Nephron (organoid): ENCODE results near the gene SLC35F6.
"Not testable (repeated sequence)": the region's sequence is repeated elsewhere in the genome, so short reads cannot be mapped to it uniquely, and the experiment has no call there.

Source experiments
- H3K27ac Mint-ChIP-seq, 3 experiments: 2 replicates each; pipeline ENCODE4 v1.8.0; 2020; ENCODE audit warnings: mixed read lengths in 3 of 3, mild to moderate bottlenecking in 2 of 3, moderate library complexity in 1 of 3
- H3K27me3 Mint-ChIP-seq: 2 replicates; pipeline ENCODE4 v1.8.0; 2021; ENCODE audit warnings: low read depth, mild to moderate bottlenecking, moderate library complexity, mixed read lengths
- H3K36me3 Mint-ChIP-seq: 2 replicates; pipeline ENCODE4 v1.8.0; 2020; ENCODE audit warnings: low read depth, mixed read lengths
- H3K4me1 Mint-ChIP-seq: 2 replicates; pipeline ENCODE4 v1.8.0; 2020; ENCODE audit warnings: mixed read lengths
- H3K4me3 Mint-ChIP-seq, 3 experiments: 2 replicates each; pipeline ENCODE4 v1.8.0; 2020; ENCODE audit warnings: mild to moderate bottlenecking in 3 of 3, mixed read lengths in 3 of 3, moderate library complexity in 2 of 3
- H3K9me3 Mint-ChIP-seq: 2 replicates; pipeline ENCODE4 v1.8.0; 2020; ENCODE audit warnings: mixed read lengths
- CTCF ChIP-seq, 3 experiments: fragments of 200-600 bp; sonication (generic); IDR thresholded peaks; one replicate each; pipeline ENCODE4 v1.5.0; 2021; ENCODE audit warnings: antibody characterized with exemption in 3 of 3; ENCODE audit not compliant: unreplicated experiment in 3 of 3

The SLC35F6 gene

GRCh38 chr2:26811791-26812694 is 48.0 kb downstream of the SLC35F6 start:
- Mint-ChIP-seq H3K27me3 (peaks cover 25% of the 10 kb centered on the region), H3K36me3 (no peaks in the 10 kb centered on the region), H3K27ac (no peak overlapping the region), H3K4me3 (no peak overlapping the region), H3K4me1 (peaks cover 9% of the 10 kb centered on the region), H3K9me3 (no peaks in the 10 kb centered on the region)
- TF ChIP-seq CTCF (IDR thresholded peaks at IDR 0.05; ENCODE audit: unreplicated experiment in 3 of 3): no peak

GRCh38 chr2:26812731-26813130 is 48.6 kb downstream of the SLC35F6 start:
- Mint-ChIP-seq H3K36me3 (no peaks in the 10 kb centered on the region), H3K4me3 (no peak overlapping the region), H3K27ac (no peak overlapping the region), H3K9me3 (no peaks in the 10 kb centered on the region), H3K4me1 (peaks cover 5% of the 10 kb centered on the region), H3K27me3 (peaks cover 26% of the 10 kb centered on the region)
- no peak for TF ChIP-seq CTCF (IDR thresholded peaks at IDR 0.05; ENCODE audit: unreplicated experiment in 3 of 3)

- H3K36me3 Mint-ChIP-seq, H3K27ac Mint-ChIP-seq, H3K9me3 Mint-ChIP-seq, H3K4me3 Mint-ChIP-seq, H3K4me1 Mint-ChIP-seq: not testable (repeated sequence)
- H3K27me3 Mint-ChIP-seq: peaks cover 28% of the 10 kb centered on the region
These were observed 50.1 kb downstream of the SLC35F6 start for GRCh38 chr2:26814072-26814765.

- Mint-ChIP-seq H3K36me3 (no peaks in the 10 kb centered on the region), H3K9me3 (no peaks in the 10 kb centered on the region), H3K27ac (no peak overlapping the region), H3K4me3 (no peak overlapping the region), H3K4me1 (no peaks in the 10 kb centered on the region), H3K27me3 (peaks cover 41% of the 10 kb centered on the region)
- no peak for TF ChIP-seq CTCF (IDR thresholded peaks at IDR 0.05; ENCODE audit: unreplicated experiment in 3 of 3)
These were observed 52.8 kb downstream of the SLC35F6 start for GRCh38 chr2:26816893-26817292.

GRCh38 chr2:26818255-26818654 is 54.2 kb downstream of the SLC35F6 start:
- TF ChIP-seq CTCF (IDR thresholded peaks at IDR 0.05; ENCODE audit: unreplicated experiment in 3 of 3): no peak
- peaks cover 42% of the 10 kb centered on the region for H3K27me3 Mint-ChIP-seq
- H3K9me3 Mint-ChIP-seq: no peaks in the 10 kb centered on the region
- no peaks in the 10 kb centered on the region for H3K36me3 Mint-ChIP-seq
- H3K4me1 Mint-ChIP-seq: no peaks in the 10 kb centered on the region
- no peak overlapping the region for H3K27ac Mint-ChIP-seq
- H3K4me3 Mint-ChIP-seq: no peak overlapping the region

- Mint-ChIP-seq H3K27ac (no peak overlapping the region), H3K4me1 (no peaks in the 10 kb centered on the region), H3K36me3 (no peaks in the 10 kb centered on the region), H3K4me3 (no peak overlapping the region), H3K27me3 (peaks cover 36% of the 10 kb centered on the region), H3K9me3 (no peaks in the 10 kb centered on the region)
- no peak for TF ChIP-seq CTCF (IDR thresholded peaks at IDR 0.05; ENCODE audit: unreplicated experiment in 3 of 3)
These were observed 54.9 kb downstream of the SLC35F6 start for GRCh38 chr2:26818972-26819371.
